Neural progenitor cell (in vitro differentiated cells): ENCODE measurements around the gene TRIM25. TPM values are rescaled to one million over a fixed set of nuclear protein-coding genes. Genes with fewer than 3 reads are reported as not detected.

ENCODE experiments used
- DNase-seq: peaks from one replicate; pipeline ENCODE4 v3.0.0-alpha.2; 2016; ENCODE audit warnings: low spot score
- H2AFZ ChIP-seq: fragments of 200-600 bp; sonication (generic); replicated peaks from 2 replicates; pipeline ENCODE4 v1.6.1; 2016; ENCODE audit warnings: antibody characterized with exemption
- H3F3A ChIP-seq: fragments of 200-600 bp; sonication (generic); 2 replicates; pipeline ENCODE4 v1.6.1; 2016; ENCODE audit warnings: antibody characterized with exemption, low read depth
- H3K27ac ChIP-seq: fragments of 200-600 bp; sonication (generic); 2 replicates; pipeline ENCODE4 v1.5.1; 2016; ENCODE audit warnings: mild to moderate bottlenecking
- H3K27me3 ChIP-seq: fragments of 200-600 bp; sonication (generic); 2 replicates; pipeline ENCODE4 v1.6.1; 2016; ENCODE audit warnings: mild to moderate bottlenecking, moderate library complexity
- H3K36me3 ChIP-seq: fragments of 200-600 bp; sonication (generic); 2 replicates; pipeline ENCODE4 v1.5.1; 2016
- H3K4me1 ChIP-seq: fragments of 200-600 bp; sonication (generic); 2 replicates; pipeline ENCODE4 v1.6.1; 2016; ENCODE audit warnings: mixed run types
- H3K4me2 ChIP-seq: fragments of 200-600 bp; sonication (generic); 2 replicates; pipeline ENCODE4 v1.6.1; 2016
- H3K4me3 ChIP-seq: fragments of 200-600 bp; sonication (generic); 2 replicates; pipeline ENCODE4 v1.5.1; 2016
- H3K79me2 ChIP-seq: fragments of 200-600 bp; sonication (generic); 2 replicates; pipeline ENCODE4 v1.6.1; 2016; ENCODE audit warnings: low read depth
- H3K9ac ChIP-seq: fragments of 200-600 bp; sonication (generic); 2 replicates; pipeline ENCODE4 v1.6.1; 2016
- H3K9me3 ChIP-seq: fragments of 200-600 bp; sonication (generic); 2 replicates; pipeline ENCODE4 v1.5.1; 2016; ENCODE audit warnings: low read depth
- H4K20me1 ChIP-seq: fragments of 200-600 bp; sonication (generic); 2 replicates; pipeline ENCODE4 v1.6.1; 2016; ENCODE audit warnings: low read depth
- H3K27ac Mint-ChIP-seq: 3 replicates; pipeline ENCODE4 v1.8.0; 2021; ENCODE audit warnings: mixed read lengths
- H3K27me3 Mint-ChIP-seq: 2 replicates; pipeline ENCODE4 v1.8.0; 2022; ENCODE audit warnings: low read depth, mild to moderate bottlenecking, inconsistent platforms, moderate library complexity, mixed read lengths; ENCODE audit not compliant: insufficient read depth
- H3K36me3 Mint-ChIP-seq: 3 replicates; pipeline ENCODE4 v1.8.0; 2021; ENCODE audit warnings: mixed read lengths
- H3K4me1 Mint-ChIP-seq: 3 replicates; pipeline ENCODE4 v1.8.0; 2021; ENCODE audit warnings: mixed read lengths
- H3K4me3 Mint-ChIP-seq: 3 replicates; pipeline ENCODE4 v1.8.0; 2021; ENCODE audit warnings: mild to moderate bottlenecking, moderate library complexity, mixed read lengths
- H3K9me3 Mint-ChIP-seq: 3 replicates; pipeline ENCODE4 v1.8.0; 2020; ENCODE audit warnings: mixed read lengths
- CTCF ChIP-seq: fragments of 200-600 bp; sonication (generic); IDR thresholded peaks from 2 replicates; pipeline ENCODE4 v1.5.1; 2017; ENCODE audit warnings: antibody characterized with exemption, mild to moderate bottlenecking
- EZH2 ChIP-seq: fragments of 200-600 bp; sonication (generic); IDR thresholded peaks from 2 replicates; pipeline ENCODE4 v1.6.1; 2017; ENCODE audit warnings: antibody characterized with exemption, mild to moderate bottlenecking, moderate library complexity
- EZH2phosphoT487 ChIP-seq: fragments of 200-600 bp; sonication (generic); IDR thresholded peaks from 2 replicates; pipeline ENCODE4 v1.6.1; 2017; ENCODE audit warnings: antibody characterized with exemption
- total RNA-seq: library from RNA; depleted of rRNA; stranded (reverse); fragments of >200 nt; gene quantifications from 2 replicates; pipeline ENCODE4 v1.2.3, GENCODE V29; 2015; ENCODE audit warnings: low replicate concordance

Gene TRIM25
- total RNA-seq, 1 donor from 2014 or later, result 7.6 TPM

GRCh38 chr17:56883616-56884015 lies 30.2 kb downstream of the TRIM25 start:
- Mint-ChIP-seq H3K4me3 (no peak overlapping the region), H3K27me3 (peaks cover 2% of the 10 kb centered on the region), H3K4me1 (no peaks in the 10 kb centered on the region), H3K27ac (no peak overlapping the region), H3K9me3 (peaks cover 12% of the 10 kb centered on the region), H3K36me3 (peaks cover 9% of the 10 kb centered on the region)
- no peak for TF ChIP-seq CTCF
- TF ChIP-seq EZH2phosphoT487, result no peak
- no peak for TF ChIP-seq EZH2
- no peaks in the 10 kb centered on the region for H3K4me1 ChIP-seq
- no peak overlapping the region for H3K4me3 ChIP-seq
- H3K4me2 ChIP-seq, result no peak overlapping the region
- no peaks in the 10 kb centered on the region for H3K27me3 ChIP-seq
- no peaks in the 10 kb centered on the region for H3K79me2 ChIP-seq
- no peaks in the 10 kb centered on the region for H3K9me3 ChIP-seq
- no peaks in the 10 kb centered on the region for H3F3A ChIP-seq
- H4K20me1 ChIP-seq, result no peaks in the 10 kb centered on the region
- H2AFZ ChIP-seq, result no peak overlapping the region
- DNase-seq, result no peak
- no peak overlapping the region for H3K9ac ChIP-seq
- H3K36me3 ChIP-seq, result no peaks in the 10 kb centered on the region
- no peak overlapping the region for H3K27ac ChIP-seq

GRCh38 chr17:56881685-56882295 lies 32.1 kb downstream of the TRIM25 start:
- Histone ChIP-seq H3K9ac (no peak overlapping the region), H3K4me3 (no peak overlapping the region), H2AFZ (no peak overlapping the region), H3K9me3 (no peaks in the 10 kb centered on the region), H3K4me1 (no peaks in the 10 kb centered on the region), H3K36me3 (no peaks in the 10 kb centered on the region), H4K20me1 (no peaks in the 10 kb centered on the region), H3K27ac (no peak overlapping the region), H3K79me2 (no peaks in the 10 kb centered on the region), H3K4me2 (no peak overlapping the region), H3F3A (no peaks in the 10 kb centered on the region), H3K27me3 (no peaks in the 10 kb centered on the region)
- H3K36me3 Mint-ChIP-seq, result peaks cover 3% of the 10 kb centered on the region
- TF ChIP-seq EZH2, result no peak
- TF ChIP-seq EZH2phosphoT487, result no peak
- TF ChIP-seq CTCF, result no peak
- H3K9me3 Mint-ChIP-seq, result peaks cover 3% of the 10 kb centered on the region
- no peak for DNase-seq
- H3K27me3 Mint-ChIP-seq, result peaks cover 5% of the 10 kb centered on the region
- no peak overlapping the region for H3K4me3 Mint-ChIP-seq
- H3K4me1 Mint-ChIP-seq, result no peaks in the 10 kb centered on the region
- H3K27ac Mint-ChIP-seq, result no peak overlapping the region

GRCh38 chr17:56880571-56880970 lies 33.3 kb downstream of the TRIM25 start:
- Mint-ChIP-seq H3K36me3 (no peaks in the 10 kb centered on the region), H3K27me3 (peaks cover 3% of the 10 kb centered on the region), H3K27ac (no peak overlapping the region), H3K9me3 (peaks cover 3% of the 10 kb centered on the region), H3K4me1 (no peaks in the 10 kb centered on the region), H3K4me3 (no peak overlapping the region)
- H3K27me3 ChIP-seq, result no peaks in the 10 kb centered on the region
- no peaks in the 10 kb centered on the region for H3K9me3 ChIP-seq
- no peak overlapping the region for H3K4me2 ChIP-seq
- no peak for TF ChIP-seq EZH2
- TF ChIP-seq CTCF, result no peak
- TF ChIP-seq EZH2phosphoT487, result no peak
- H3K79me2 ChIP-seq, result no peaks in the 10 kb centered on the region
- H3K9ac ChIP-seq, result no peak overlapping the region
- no peak overlapping the region for H3K4me3 ChIP-seq
- no peaks in the 10 kb centered on the region for H3F3A ChIP-seq
- H4K20me1 ChIP-seq, result no peaks in the 10 kb centered on the region
- no peak overlapping the region for H3K27ac ChIP-seq
- H3K36me3 ChIP-seq, result no peaks in the 10 kb centered on the region
- H2AFZ ChIP-seq, result no peak overlapping the region
- no peaks in the 10 kb centered on the region for H3K4me1 ChIP-seq
- no peak for DNase-seq
